Gastrocnemius medialis (tissue), 4 donors: ENCODE data around the gene PTPRM.

Source experiments
- POLR2A ChIP-seq, 2 donors: fragments of 450-650 bp; IDR thresholded peaks; one replicate each; pipeline ENCODE4 v1.6.1; 2017; ENCODE audit warnings: antibody characterized with exemption in 2 of 2, mild to moderate bottlenecking in 2 of 2, moderate library complexity in 2 of 2
- TF ChIP-seq, protein P1 (sequence below), 5 experiments: fragments of 450-650 bp in 3 of 5; fragments of 200-600 bp in 2 of 5; sonication (generic) in 2 of 5; IDR thresholded peaks in 4 of 5; conservative IDR thresholded peaks in 1 of 5; 1 replicate in 4 of 5; 2 replicates in 1 of 5; pipeline ENCODE4 v1.5.1; 2016 to 2019; ENCODE audit warnings: antibody characterized with exemption in 5 of 5, mild to moderate bottlenecking in 3 of 5, moderate library complexity in 3 of 5

DNA sequence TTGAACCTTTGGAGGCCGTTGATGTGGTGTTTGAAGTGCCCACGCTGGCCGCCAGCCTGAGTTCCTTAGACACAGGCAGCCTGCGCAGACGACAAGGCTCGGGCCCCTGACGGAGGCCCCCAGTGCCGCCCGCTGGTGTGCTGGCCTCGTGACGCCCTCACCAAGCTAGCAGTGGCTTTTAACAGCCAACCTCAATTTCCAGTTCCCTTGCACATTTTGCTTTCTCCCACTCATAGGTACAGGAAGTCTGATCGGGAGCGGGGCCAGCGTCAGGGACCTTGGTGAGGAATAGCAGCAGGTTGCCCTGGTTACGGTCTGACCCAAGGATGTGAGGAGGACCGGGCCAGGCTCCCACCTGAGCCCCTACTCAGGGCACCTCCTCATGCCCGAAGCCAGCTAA lies 834.5 kb downstream of the PTPRM start:
- TF ChIP-seq, protein P1, sequence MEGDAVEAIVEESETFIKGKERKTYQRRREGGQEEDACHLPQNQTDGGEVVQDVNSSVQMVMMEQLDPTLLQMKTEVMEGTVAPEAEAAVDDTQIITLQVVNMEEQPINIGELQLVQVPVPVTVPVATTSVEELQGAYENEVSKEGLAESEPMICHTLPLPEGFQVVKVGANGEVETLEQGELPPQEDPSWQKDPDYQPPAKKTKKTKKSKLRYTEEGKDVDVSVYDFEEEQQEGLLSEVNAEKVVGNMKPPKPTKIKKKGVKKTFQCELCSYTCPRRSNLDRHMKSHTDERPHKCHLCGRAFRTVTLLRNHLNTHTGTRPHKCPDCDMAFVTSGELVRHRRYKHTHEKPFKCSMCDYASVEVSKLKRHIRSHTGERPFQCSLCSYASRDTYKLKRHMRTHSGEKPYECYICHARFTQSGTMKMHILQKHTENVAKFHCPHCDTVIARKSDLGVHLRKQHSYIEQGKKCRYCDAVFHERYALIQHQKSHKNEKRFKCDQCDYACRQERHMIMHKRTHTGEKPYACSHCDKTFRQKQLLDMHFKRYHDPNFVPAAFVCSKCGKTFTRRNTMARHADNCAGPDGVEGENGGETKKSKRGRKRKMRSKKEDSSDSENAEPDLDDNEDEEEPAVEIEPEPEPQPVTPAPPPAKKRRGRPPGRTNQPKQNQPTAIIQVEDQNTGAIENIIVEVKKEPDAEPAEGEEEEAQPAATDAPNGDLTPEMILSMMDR (IDR thresholded peaks at IDR 0.05 in 4 of 5, conservative IDR thresholded peaks at IDR 0.05 in 1 of 5), result no peak
- no peak for TF ChIP-seq POLR2A (IDR thresholded peaks at IDR 0.05)
